Thyroid gland (tissue), 4 donors: ENCODE results near the gene TYMP.

Experiments used
- POLR2A ChIP-seq, 2 donors: fragments of 450-650 bp; IDR thresholded peaks; one replicate each; pipeline ENCODE4 v1.6.1; 2017; ENCODE audit warnings: antibody characterized with exemption in 2 of 2, mild to moderate bottlenecking in 2 of 2, moderate library complexity in 1 of 2
- TF ChIP-seq, protein P1 (sequence below), 6 experiments: fragments of 200-600 bp in 3 of 6; fragments of 450-650 bp in 3 of 6; sonication (generic) in 3 of 6; IDR thresholded peaks; one replicate each; pipeline ENCODE4 v1.5.1; 2016 to 2019; ENCODE audit warnings: antibody characterized with exemption in 6 of 6, mild to moderate bottlenecking in 2 of 6, inconsistent platforms in 1 of 6, moderate library complexity in 1 of 6

DNA sequence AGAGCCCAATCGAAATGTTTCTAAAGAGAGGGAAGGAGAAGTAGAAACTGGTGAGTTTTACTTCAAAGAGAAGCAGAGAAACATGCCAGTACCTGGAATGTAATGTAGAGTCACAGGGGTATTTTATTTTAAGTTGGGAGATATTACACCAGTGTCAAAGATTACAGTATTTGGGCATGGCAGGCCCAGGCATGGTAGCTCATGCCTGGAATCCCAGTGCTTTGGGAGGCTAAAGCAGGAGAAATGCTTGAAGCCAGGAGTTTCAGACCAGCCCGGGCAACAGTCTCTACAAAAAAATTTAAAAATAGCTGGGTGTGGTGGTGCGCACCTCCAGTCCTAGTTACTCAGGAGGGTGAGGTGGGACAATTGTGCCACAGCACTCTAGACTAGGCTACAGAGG, 30.2 kb upstream of the TYMP start:
- TF ChIP-seq, protein P1, sequence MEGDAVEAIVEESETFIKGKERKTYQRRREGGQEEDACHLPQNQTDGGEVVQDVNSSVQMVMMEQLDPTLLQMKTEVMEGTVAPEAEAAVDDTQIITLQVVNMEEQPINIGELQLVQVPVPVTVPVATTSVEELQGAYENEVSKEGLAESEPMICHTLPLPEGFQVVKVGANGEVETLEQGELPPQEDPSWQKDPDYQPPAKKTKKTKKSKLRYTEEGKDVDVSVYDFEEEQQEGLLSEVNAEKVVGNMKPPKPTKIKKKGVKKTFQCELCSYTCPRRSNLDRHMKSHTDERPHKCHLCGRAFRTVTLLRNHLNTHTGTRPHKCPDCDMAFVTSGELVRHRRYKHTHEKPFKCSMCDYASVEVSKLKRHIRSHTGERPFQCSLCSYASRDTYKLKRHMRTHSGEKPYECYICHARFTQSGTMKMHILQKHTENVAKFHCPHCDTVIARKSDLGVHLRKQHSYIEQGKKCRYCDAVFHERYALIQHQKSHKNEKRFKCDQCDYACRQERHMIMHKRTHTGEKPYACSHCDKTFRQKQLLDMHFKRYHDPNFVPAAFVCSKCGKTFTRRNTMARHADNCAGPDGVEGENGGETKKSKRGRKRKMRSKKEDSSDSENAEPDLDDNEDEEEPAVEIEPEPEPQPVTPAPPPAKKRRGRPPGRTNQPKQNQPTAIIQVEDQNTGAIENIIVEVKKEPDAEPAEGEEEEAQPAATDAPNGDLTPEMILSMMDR (IDR thresholded peaks at IDR 0.05) = no peak
- no peak for TF ChIP-seq POLR2A (IDR thresholded peaks at IDR 0.05)
